SK-N-SH (cell line): ENCODE results near the gene RAMP1. TPM values are rescaled to one million over a fixed set of nuclear protein-coding genes. Genes with fewer than 3 reads are reported as not detected.

ENCODE experiments used
- CTCF ChIA-PET: fragments of 300-600, 350-600 bp; formaldehyde crosslinking; extraction: SDS; loops from one replicate; lab custom pipeline; 2021; lab: Yijun Ruan, JAX
- POLR2A ChIA-PET: fragments of 350-600 bp; sonication (Branson Sonifier 250); formaldehyde crosslinking; extraction: SDS; loops from one replicate; lab custom pipeline; 2020; ENCODE audit warnings: antibody characterized with exemption, inconsistent platforms; lab: Yijun Ruan, JAX
- DNase-seq: peaks from one replicate; pipeline ENCODE4 v3.0.0; 2012
- H2AFZ ChIP-seq: fragments of 200-600 bp; sonication (generic); 2 replicates; pipeline ENCODE4 v1.8.1; 2016; ENCODE audit warnings: antibody characterized with exemption, mild to moderate bottlenecking, low read depth
- H3F3A ChIP-seq: fragments of 200-600 bp; sonication (generic); replicated peaks from 2 replicates; pipeline ENCODE3; 2016; ENCODE audit warnings: antibody characterized with exemption, mild to moderate bottlenecking; ENCODE audit not compliant: insufficient read depth
- H3K27ac ChIP-seq, 2 experiments: fragments of 200-500 bp in 1 of 2; fragments of 200-600 bp in 1 of 2; sonication (Bioruptor generic) in 1 of 2; sonication (generic), shearing (Covaris generic) in 1 of 2; 2 replicates each; pipeline versions ENCODE4 v1.5.1 to v1.6.1; 2014 to 2016; ENCODE audit warnings: low read depth in 2 of 2, inconsistent platforms in 1 of 2, low read length in 1 of 2, mild to moderate bottlenecking in 1 of 2, mixed read lengths in 1 of 2
- H3K27me3 ChIP-seq: fragments of 200-600 bp; sonication (generic), shearing (Covaris generic); 2 replicates; pipeline ENCODE4 v1.6.1; 2016; ENCODE audit warnings: mixed run types; ENCODE audit not compliant: insufficient read depth
- H3K36me3 ChIP-seq, 2 experiments: fragments of 200-500 bp in 1 of 2; fragments of 200-600 bp in 1 of 2; sonication (Bioruptor generic) in 1 of 2; sonication (generic) in 1 of 2; replicated peaks in 1 of 2; 2 replicates each; pipeline versions ENCODE3 to v1.5.1; 2014 to 2016; ENCODE audit warnings: low read length in 1 of 2, mild to moderate bottlenecking in 1 of 2; ENCODE audit not compliant: insufficient read depth in 2 of 2, control insufficient read depth in 1 of 2
- H3K4me1 ChIP-seq, 2 experiments: fragments of 200-500 bp in 1 of 2; fragments of 200-600 bp in 1 of 2; sonication (Bioruptor generic) in 1 of 2; sonication (generic), shearing (Covaris generic) in 1 of 2; 2 replicates each; pipeline versions ENCODE4 v1.5.1 to v1.6.1; 2014 to 2016; ENCODE audit warnings: low read depth in 1 of 2, low read length in 1 of 2, mixed run types in 1 of 2; ENCODE audit not compliant: insufficient read depth in 2 of 2, control insufficient read depth in 1 of 2
- H3K4me2 ChIP-seq: fragments of 200-600 bp; sonication (generic), shearing (Covaris generic); 2 replicates; pipeline ENCODE4 v1.6.1; 2017; ENCODE audit warnings: mixed run types
- H3K4me3 ChIP-seq, 2 experiments: fragments of 200-500 bp in 1 of 2; fragments of 200-600 bp in 1 of 2; sonication (Bioruptor generic) in 1 of 2; sonication (generic), shearing (Covaris generic) in 1 of 2; 2 replicates each; pipeline versions ENCODE4 v1.5.1 to v1.8.1; 2014 to 2016; ENCODE audit warnings: low read depth in 2 of 2, inconsistent platforms in 1 of 2, low read length in 1 of 2, mild to moderate bottlenecking in 1 of 2, mixed read lengths in 1 of 2, moderate library complexity in 1 of 2
- H3K79me2 ChIP-seq: fragments of 200-600 bp; sonication (generic); 2 replicates; pipeline ENCODE4 v1.8.1; 2017; ENCODE audit warnings: mild to moderate bottlenecking; ENCODE audit not compliant: insufficient read depth
- H3K9ac ChIP-seq: fragments of 200-600 bp; sonication (generic); 2 replicates; pipeline ENCODE4 v1.6.1; 2017; ENCODE audit warnings: mixed run types
- H3K9me2 ChIP-seq: fragments of 200-600 bp; sonication (generic); 2 replicates; pipeline ENCODE4 v1.6.1; 2017; ENCODE audit warnings: mixed run types
- H3K9me3 ChIP-seq: fragments of 200-600 bp; sonication (generic); 2 replicates; pipeline ENCODE4 v1.6.1; 2017; ENCODE audit warnings: mixed run types, mild to moderate bottlenecking, moderate library complexity
- H4K20me1 ChIP-seq: fragments of 200-600 bp; sonication (generic); 2 replicates; pipeline ENCODE4 v1.6.1; 2017; ENCODE audit warnings: mild to moderate bottlenecking, mixed run types; ENCODE audit not compliant: insufficient read depth
- CTCF ChIP-seq: fragments of 200-600 bp; sonication (generic); IDR thresholded peaks from 2 replicates; pipeline ENCODE4 v1.6.1; 2017; ENCODE audit warnings: antibody characterized with exemption, mild to moderate bottlenecking, moderate library complexity
- EP300 ChIP-seq, 2 experiments: IDR thresholded peaks; 2 replicates each; pipeline versions ENCODE4 v1.4.0 to v1.6.1; 2012; ENCODE audit warnings: borderline replicate concordance in 1 of 2, low read depth in 1 of 2, low read length in 1 of 2
- GATA2 ChIP-seq: sonication (generic); formaldehyde crosslinking; IDR thresholded peaks from 2 replicates; pipeline ENCODE4 v1.5.0; 2020; ENCODE audit warnings: mild to moderate bottlenecking, missing genetic modification reagents
- MEF2A ChIP-seq: IDR thresholded peaks from 2 replicates; pipeline ENCODE4 v1.4.0; 2012; ENCODE audit warnings: low read depth, borderline replicate concordance
- MXI1 ChIP-seq: IDR thresholded peaks from 2 replicates; pipeline ENCODE4 v1.6.1; 2012; ENCODE audit warnings: mild to moderate bottlenecking, low read depth, low read length, improper control_type of control experiment
- PBX3 ChIP-seq: IDR thresholded peaks from 2 replicates; pipeline ENCODE4; 2012
- POLR2AphosphoS5 ChIP-seq: IDR thresholded peaks from 2 replicates; pipeline ENCODE4 v1.6.1; 2012; ENCODE audit warnings: low read depth, low read length
- RFX5 ChIP-seq: IDR thresholded peaks from 2 replicates; pipeline ENCODE4 v1.6.1; 2012; ENCODE audit warnings: mild to moderate bottlenecking, improper control_type of control experiment, low read length
- RXRA ChIP-seq: IDR thresholded peaks from 2 replicates; pipeline ENCODE4 v1.4.0; 2012; ENCODE audit warnings: low read depth, mild to moderate bottlenecking, borderline replicate concordance
- SMC3 ChIP-seq: IDR thresholded peaks from 2 replicates; pipeline ENCODE4 v1.6.1; 2012; ENCODE audit warnings: low read depth, low read length, improper control_type of control experiment
- TAF1 ChIP-seq: IDR thresholded peaks from 2 replicates; pipeline ENCODE4 v1.6.1; 2012; ENCODE audit warnings: low read depth, mild to moderate bottlenecking, low read length, moderate library complexity, borderline replicate concordance
- TEAD4 ChIP-seq: IDR thresholded peaks from 2 replicates; pipeline ENCODE4 v1.4.0; 2012; ENCODE audit warnings: mild to moderate bottlenecking, borderline replicate concordance; ENCODE audit not compliant: insufficient read depth
- USF2 ChIP-seq: fragments of 150-350 bp; IDR thresholded peaks from 2 replicates; pipeline ENCODE4 v1.6.1; 2017; ENCODE audit warnings: antibody characterized with exemption, low read length, low read depth, borderline replicate concordance
- YY1 ChIP-seq: IDR thresholded peaks from 2 replicates; pipeline ENCODE4 v1.4.0; 2012; ENCODE audit warnings: low read depth, mild to moderate bottlenecking
- ZBTB33 ChIP-seq: IDR thresholded peaks from 2 replicates; pipeline ENCODE4 v1.4.0; 2012; ENCODE audit warnings: low read depth, borderline replicate concordance
- WGBS: methylation state at CpG from one replicate; pipeline ENCODE4 v1.1.6; 2017; ENCODE audit warnings: low lambda C conversion rate; 5-methylcytosine and 5-hydroxymethylcytosine counted together
- polyA plus RNA-seq, 3 experiments: library from polyadenylated mRNA; depleted of rRNA; stranded (reverse); fragments of >200 nt; gene quantifications; 2 replicates each; pipeline ENCODE4 v1.2.3, GENCODE V29; 2012
- TF ChIP-seq, protein P1 (sequence below): IDR thresholded peaks from 2 replicates; pipeline ENCODE4 v1.6.1; 2012; ENCODE audit warnings: mild to moderate bottlenecking, low read depth, low read length, moderate library complexity

Gene RAMP1
- polyA plus RNA-seq, 1 of the 3 experiments (the other 2 are of a cell fraction) = 27.9 TPM

GRCh38 chr2:237932731-237933131 lies 73.3 kb downstream of the RAMP1 start (continued):
- TF ChIP-seq PBX3 (peak; percentile 33; the same call in 1 of the 2 replicates), YY1 (no peak), RFX5 (no peak), ZBTB33 (no peak), POLR2AphosphoS5 (no peak), MEF2A (no peak; the same call in 1 of the 2 replicates), SMC3 (no peak), MXI1 (no peak)

DNA sequence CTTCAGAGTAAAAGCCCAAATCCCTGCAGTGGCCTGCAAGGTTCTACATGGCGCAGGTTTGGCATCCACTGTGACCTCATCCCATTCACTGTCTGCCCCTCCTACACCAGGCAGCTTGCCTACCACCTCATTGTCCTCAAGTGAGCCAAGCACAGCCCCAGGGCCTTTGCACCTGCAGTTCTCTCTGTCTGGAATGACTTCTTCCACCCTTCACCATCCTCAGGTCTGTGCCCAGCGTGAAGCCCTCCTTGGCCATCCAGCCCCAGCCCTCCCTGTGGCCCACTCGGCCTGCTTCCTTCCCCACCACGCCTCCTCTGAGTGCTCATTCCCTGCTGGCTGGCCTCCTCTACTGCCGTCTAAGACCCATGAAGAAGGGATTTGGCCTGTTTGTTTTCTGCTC lies 74.8 kb downstream of the RAMP1 start:
- no peak overlapping the region for H3K4me2 ChIP-seq
- no peaks in the 10 kb centered on the region for H4K20me1 ChIP-seq
- no peak overlapping the region for H2AFZ ChIP-seq
- POLR2A ChIA-PET = no interaction called here
- CTCF ChIA-PET = interaction anchor here (2.4 kb wide), 1 partner anchor 10 kb away, joined by 8 read pairs; no protein-coding TSS in a partner anchor
- no peaks in the 10 kb centered on the region for H3K9me2 ChIP-seq
- no peaks in the 10 kb centered on the region for H3K36me3 ChIP-seq
- peaks cover 5% of the 10 kb centered on the region for H3F3A ChIP-seq
- H3K9ac ChIP-seq = no peak overlapping the region
- peaks cover 0 to 10% of the 10 kb centered on the region in 2 experiments; a peak in 1 of 4 replicates for H3K4me1 ChIP-seq
- 83% methylated on average over 5 of the region's 5 CpGs for WGBS
- no peaks in the 10 kb centered on the region for H3K79me2 ChIP-seq
- no peak for DNase-seq
- H3K27ac ChIP-seq = no peak overlapping the region
- H3K27me3 ChIP-seq = no peaks in the 10 kb centered on the region
- no peaks in the 10 kb centered on the region for H3K9me3 ChIP-seq
- H3K4me3 ChIP-seq = no peak overlapping the region
- TF ChIP-seq ZBTB33 = no peak
- TF ChIP-seq CTCF = no peak
- TF ChIP-seq TEAD4 = no peak
- TF ChIP-seq POLR2AphosphoS5 = no peak
- no peak for TF ChIP-seq TAF1
- TF ChIP-seq USF2 = no peak
- TF ChIP-seq GATA2 = no peak
- TF ChIP-seq, protein P1, sequence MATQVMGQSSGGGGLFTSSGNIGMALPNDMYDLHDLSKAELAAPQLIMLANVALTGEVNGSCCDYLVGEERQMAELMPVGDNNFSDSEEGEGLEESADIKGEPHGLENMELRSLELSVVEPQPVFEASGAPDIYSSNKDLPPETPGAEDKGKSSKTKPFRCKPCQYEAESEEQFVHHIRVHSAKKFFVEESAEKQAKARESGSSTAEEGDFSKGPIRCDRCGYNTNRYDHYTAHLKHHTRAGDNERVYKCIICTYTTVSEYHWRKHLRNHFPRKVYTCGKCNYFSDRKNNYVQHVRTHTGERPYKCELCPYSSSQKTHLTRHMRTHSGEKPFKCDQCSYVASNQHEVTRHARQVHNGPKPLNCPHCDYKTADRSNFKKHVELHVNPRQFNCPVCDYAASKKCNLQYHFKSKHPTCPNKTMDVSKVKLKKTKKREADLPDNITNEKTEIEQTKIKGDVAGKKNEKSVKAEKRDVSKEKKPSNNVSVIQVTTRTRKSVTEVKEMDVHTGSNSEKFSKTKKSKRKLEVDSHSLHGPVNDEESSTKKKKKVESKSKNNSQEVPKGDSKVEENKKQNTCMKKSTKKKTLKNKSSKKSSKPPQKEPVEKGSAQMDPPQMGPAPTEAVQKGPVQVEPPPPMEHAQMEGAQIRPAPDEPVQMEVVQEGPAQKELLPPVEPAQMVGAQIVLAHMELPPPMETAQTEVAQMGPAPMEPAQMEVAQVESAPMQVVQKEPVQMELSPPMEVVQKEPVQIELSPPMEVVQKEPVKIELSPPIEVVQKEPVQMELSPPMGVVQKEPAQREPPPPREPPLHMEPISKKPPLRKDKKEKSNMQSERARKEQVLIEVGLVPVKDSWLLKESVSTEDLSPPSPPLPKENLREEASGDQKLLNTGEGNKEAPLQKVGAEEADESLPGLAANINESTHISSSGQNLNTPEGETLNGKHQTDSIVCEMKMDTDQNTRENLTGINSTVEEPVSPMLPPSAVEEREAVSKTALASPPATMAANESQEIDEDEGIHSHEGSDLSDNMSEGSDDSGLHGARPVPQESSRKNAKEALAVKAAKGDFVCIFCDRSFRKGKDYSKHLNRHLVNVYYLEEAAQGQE = no peak
- TF ChIP-seq EP300 (IDR thresholded peaks at IDR 0.05; ENCODE audit: borderline replicate concordance in 1 of 2, low read depth in 1 of 2, low read length in 1 of 2) = no peak
- TF ChIP-seq RXRA = no peak
- no peak for TF ChIP-seq MEF2A
- TF ChIP-seq, all 33 proteins: peak for 0
